ENCODE measurements around the gene RGS17. TPM values are rescaled to one million over a fixed set of nuclear protein-coding genes. Genes with fewer than 3 reads are reported as not detected.
A peak's percentile ranks its signal among the peaks of the same experiment; 100 is the strongest.

Gene RGS17
- total RNA-seq, 2 donors from 2014 or later = 0.28 TPM; not detected in 1

DNA sequence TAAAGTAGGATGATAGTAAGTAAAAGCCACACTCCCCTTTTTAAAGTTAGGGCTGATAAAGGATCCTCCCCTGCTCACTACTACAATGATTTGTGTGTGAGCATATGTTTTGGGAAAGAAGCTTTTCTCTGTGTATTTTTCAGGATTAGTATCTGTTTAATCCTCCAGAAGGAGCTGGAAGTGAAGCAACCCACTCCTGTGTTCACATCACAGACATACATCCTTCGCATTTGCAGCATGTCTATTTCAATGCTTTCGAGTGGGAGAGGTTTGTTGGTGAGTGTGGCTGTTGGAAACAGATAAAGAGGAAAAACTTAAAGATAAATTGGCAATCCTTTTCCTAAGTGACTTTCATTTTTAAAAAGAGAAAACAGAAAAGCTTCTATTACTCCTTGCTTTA, 31.6 kb upstream of the RGS17 start:
- Histone ChIP-seq H3K4me3 (no peak overlapping the region), H3K4me1 (no peaks in the 10 kb centered on the region), H3K36me3 (no peaks in the 10 kb centered on the region), H3K27me3 (no peaks in the 10 kb centered on the region), H3K9me3 (no peaks in the 10 kb centered on the region), H3K27ac (no peak overlapping the region)
- TF ChIP-seq CTCF (IDR thresholded peaks at IDR 0.05) = no peak
- DNase-seq (ENCODE audit: low spot score) = no peak

- no peaks in the 10 kb centered on the region for H3K36me3 ChIP-seq
- no peak overlapping the region for H3K27ac ChIP-seq
- H3K27me3 ChIP-seq = no peaks in the 10 kb centered on the region
- no peaks in the 10 kb centered on the region for H3K9me3 ChIP-seq
- H3K4me1 ChIP-seq = no peaks in the 10 kb centered on the region
- no peak overlapping the region for H3K4me3 ChIP-seq
- no peak for TF ChIP-seq CTCF (IDR thresholded peaks at IDR 0.05)
- DNase-seq (ENCODE audit: low spot score) = no peak
These were observed 31.1 kb upstream of the RGS17 start for GRCh38 chr6:153162172-153162571.

DNA sequence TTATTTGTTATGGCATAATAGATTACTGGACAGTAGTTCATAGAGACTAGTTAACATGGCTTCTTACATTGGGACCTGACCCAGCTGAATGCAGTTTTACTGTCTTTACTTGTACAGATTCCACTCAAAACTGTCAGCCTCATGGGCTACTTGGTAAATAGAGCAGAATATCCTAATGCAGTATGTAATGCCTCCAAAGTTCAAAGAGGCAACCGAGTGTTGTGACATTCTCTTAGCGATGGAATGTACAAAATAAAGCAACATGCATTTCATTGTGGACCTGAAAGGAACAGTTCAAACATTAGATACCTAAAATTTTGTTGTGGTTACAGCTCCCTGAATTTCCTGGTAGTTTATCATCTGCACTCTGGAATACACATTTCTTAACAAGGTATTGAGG, 29.1 kb upstream of the RGS17 start:
- DNase-seq (ENCODE audit: low spot score) = no peak
- Histone ChIP-seq H3K27me3 (no peaks in the 10 kb centered on the region), H3K9me3 (no peaks in the 10 kb centered on the region)

DNA sequence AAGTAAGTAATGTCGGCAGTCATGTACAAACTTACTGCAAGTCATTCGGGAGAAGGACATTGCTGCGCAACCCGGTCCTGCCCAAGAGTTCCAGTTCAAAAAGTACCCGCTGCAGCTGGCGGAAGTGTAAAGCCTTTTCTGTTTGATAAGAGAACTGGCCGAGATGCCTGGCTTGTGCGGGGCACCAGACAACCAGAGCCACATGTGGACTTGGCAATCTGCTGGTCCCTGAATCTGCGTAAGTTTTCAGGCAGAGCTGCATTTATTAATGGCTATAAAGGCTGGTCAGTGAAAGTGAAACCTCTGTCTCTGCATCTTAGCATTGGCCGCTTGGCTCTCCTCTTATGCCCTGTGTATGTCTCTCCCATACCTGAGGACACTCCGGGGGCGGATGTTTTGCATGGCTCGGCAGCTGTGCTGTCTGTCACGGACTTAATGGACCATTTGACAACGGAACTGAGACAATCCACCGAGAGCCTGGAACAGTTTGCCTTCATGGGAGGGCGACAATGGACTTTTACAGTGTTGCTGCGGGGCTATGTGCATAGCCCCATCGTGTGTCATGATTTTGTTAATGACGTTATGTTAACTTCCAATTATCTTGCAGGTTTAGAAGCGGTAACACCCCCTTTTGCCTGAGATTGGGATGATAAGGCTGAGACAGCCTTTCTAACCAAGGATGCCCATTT, 19.8 kb upstream of the RGS17 start:
- no peaks in the 10 kb centered on the region for H3K4me1 ChIP-seq
- no peaks in the 10 kb centered on the region for H3K9me3 ChIP-seq
- no peaks in the 10 kb centered on the region for H3K27me3 ChIP-seq
- H3K36me3 ChIP-seq = no peaks in the 10 kb centered on the region
- no peak overlapping the region for H3K27ac ChIP-seq
- no peak for TF ChIP-seq CTCF (IDR thresholded peaks at IDR 0.05)
- H3K4me3 ChIP-seq = peak overlapping the region in 1 of 2 donors; percentile 4
- no peak for DNase-seq (ENCODE audit: low spot score)

More for the DNA sequence above, 29.1 kb upstream of the RGS17 start:
- no peak overlapping the region for H3K27ac ChIP-seq
- H3K4me3 ChIP-seq = no peak overlapping the region
- no peak for TF ChIP-seq CTCF (IDR thresholded peaks at IDR 0.05)
- H3K36me3 ChIP-seq = no peaks in the 10 kb centered on the region
- no peaks in the 10 kb centered on the region for H3K4me1 ChIP-seq

DNA sequence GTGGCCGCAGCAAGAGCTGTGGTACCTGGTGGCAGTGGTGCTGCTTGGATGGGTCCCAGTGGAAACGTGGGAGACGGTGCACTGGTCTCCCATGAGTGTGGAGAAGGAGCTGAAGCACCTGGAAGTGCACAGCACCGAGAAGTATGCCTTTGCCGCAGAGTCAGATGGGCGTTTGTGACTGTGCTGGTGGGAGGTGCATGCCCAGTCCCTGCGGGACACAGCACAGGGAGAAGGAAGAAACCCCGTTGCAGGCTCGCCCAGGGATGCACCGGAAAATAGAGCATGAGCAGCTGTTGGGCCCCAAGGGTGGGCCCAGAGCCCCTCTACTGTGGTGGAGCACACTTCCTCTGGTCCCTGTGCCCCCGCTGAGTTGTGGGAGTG, 19.3 kb upstream of the RGS17 start:
- H3K27me3 ChIP-seq = no peaks in the 10 kb centered on the region
- H3K36me3 ChIP-seq = no peaks in the 10 kb centered on the region
- no peak overlapping the region for H3K27ac ChIP-seq
- DNase-seq (ENCODE audit: low spot score) = no peak
- TF ChIP-seq CTCF (IDR thresholded peaks at IDR 0.05) = no peak
- no peaks in the 10 kb centered on the region for H3K4me1 ChIP-seq
- peak overlapping the region in 1 of 2 donors; percentile 4 for H3K4me3 ChIP-seq
- no peaks in the 10 kb centered on the region for H3K9me3 ChIP-seq

GRCh38 chr6:153149891-153150290, 18.8 kb upstream of the RGS17 start:
- Histone ChIP-seq H3K36me3 (no peaks in the 10 kb centered on the region), H3K4me3 (no peak overlapping the region), H3K27me3 (no peaks in the 10 kb centered on the region), H3K9me3 (no peaks in the 10 kb centered on the region), H3K4me1 (no peaks in the 10 kb centered on the region), H3K27ac (no peak overlapping the region)
- no peak for DNase-seq (ENCODE audit: low spot score)
- no peak for TF ChIP-seq CTCF (IDR thresholded peaks at IDR 0.05)
